SK-N-SH (cell line): ENCODE data around the gene DRGX. TPM values are rescaled to one million over a fixed set of nuclear protein-coding genes. Genes with fewer than 3 reads are reported as not detected.

Experiments used
- CTCF ChIA-PET: fragments of 300-600, 350-600 bp; formaldehyde crosslinking; extraction: SDS; loops from one replicate; lab custom pipeline; 2021; lab: Yijun Ruan, JAX
- POLR2A ChIA-PET: fragments of 350-600 bp; sonication (Branson Sonifier 250); formaldehyde crosslinking; extraction: SDS; loops from one replicate; lab custom pipeline; 2020; ENCODE audit warnings: antibody characterized with exemption, inconsistent platforms; lab: Yijun Ruan, JAX
- DNase-seq: peaks from one replicate; pipeline ENCODE4 v3.0.0; 2012
- H2AFZ ChIP-seq: fragments of 200-600 bp; sonication (generic); 2 replicates; pipeline ENCODE4 v1.8.1; 2016; ENCODE audit warnings: antibody characterized with exemption, mild to moderate bottlenecking, low read depth
- H3F3A ChIP-seq: fragments of 200-600 bp; sonication (generic); replicated peaks from 2 replicates; pipeline ENCODE3; 2016; ENCODE audit warnings: antibody characterized with exemption, mild to moderate bottlenecking; ENCODE audit not compliant: insufficient read depth
- H3K27ac ChIP-seq, 2 experiments: fragments of 200-500 bp in 1 of 2; fragments of 200-600 bp in 1 of 2; sonication (Bioruptor generic) in 1 of 2; sonication (generic), shearing (Covaris generic) in 1 of 2; 2 replicates each; pipeline versions ENCODE4 v1.5.1 to v1.6.1; 2014 to 2016; ENCODE audit warnings: low read depth in 2 of 2, inconsistent platforms in 1 of 2, low read length in 1 of 2, mild to moderate bottlenecking in 1 of 2, mixed read lengths in 1 of 2
- H3K27me3 ChIP-seq: fragments of 200-600 bp; sonication (generic), shearing (Covaris generic); 2 replicates; pipeline ENCODE4 v1.6.1; 2016; ENCODE audit warnings: mixed run types; ENCODE audit not compliant: insufficient read depth
- H3K36me3 ChIP-seq, 2 experiments: fragments of 200-500 bp in 1 of 2; fragments of 200-600 bp in 1 of 2; sonication (Bioruptor generic) in 1 of 2; sonication (generic) in 1 of 2; replicated peaks in 1 of 2; 2 replicates each; pipeline versions ENCODE3 to v1.5.1; 2014 to 2016; ENCODE audit warnings: low read length in 1 of 2, mild to moderate bottlenecking in 1 of 2; ENCODE audit not compliant: insufficient read depth in 2 of 2, control insufficient read depth in 1 of 2
- H3K4me1 ChIP-seq, 2 experiments: fragments of 200-500 bp in 1 of 2; fragments of 200-600 bp in 1 of 2; sonication (Bioruptor generic) in 1 of 2; sonication (generic), shearing (Covaris generic) in 1 of 2; 2 replicates each; pipeline versions ENCODE4 v1.5.1 to v1.6.1; 2014 to 2016; ENCODE audit warnings: low read depth in 1 of 2, low read length in 1 of 2, mixed run types in 1 of 2; ENCODE audit not compliant: insufficient read depth in 2 of 2, control insufficient read depth in 1 of 2
- H3K4me2 ChIP-seq: fragments of 200-600 bp; sonication (generic), shearing (Covaris generic); 2 replicates; pipeline ENCODE4 v1.6.1; 2017; ENCODE audit warnings: mixed run types
- H3K4me3 ChIP-seq, 2 experiments: fragments of 200-500 bp in 1 of 2; fragments of 200-600 bp in 1 of 2; sonication (Bioruptor generic) in 1 of 2; sonication (generic), shearing (Covaris generic) in 1 of 2; 2 replicates each; pipeline versions ENCODE4 v1.5.1 to v1.8.1; 2014 to 2016; ENCODE audit warnings: low read depth in 2 of 2, inconsistent platforms in 1 of 2, low read length in 1 of 2, mild to moderate bottlenecking in 1 of 2, mixed read lengths in 1 of 2, moderate library complexity in 1 of 2
- H3K79me2 ChIP-seq: fragments of 200-600 bp; sonication (generic); 2 replicates; pipeline ENCODE4 v1.8.1; 2017; ENCODE audit warnings: mild to moderate bottlenecking; ENCODE audit not compliant: insufficient read depth
- H3K9ac ChIP-seq: fragments of 200-600 bp; sonication (generic); 2 replicates; pipeline ENCODE4 v1.6.1; 2017; ENCODE audit warnings: mixed run types
- H3K9me2 ChIP-seq: fragments of 200-600 bp; sonication (generic); 2 replicates; pipeline ENCODE4 v1.6.1; 2017; ENCODE audit warnings: mixed run types
- H3K9me3 ChIP-seq: fragments of 200-600 bp; sonication (generic); 2 replicates; pipeline ENCODE4 v1.6.1; 2017; ENCODE audit warnings: mixed run types, mild to moderate bottlenecking, moderate library complexity
- H4K20me1 ChIP-seq: fragments of 200-600 bp; sonication (generic); 2 replicates; pipeline ENCODE4 v1.6.1; 2017; ENCODE audit warnings: mild to moderate bottlenecking, mixed run types; ENCODE audit not compliant: insufficient read depth
- CTCF ChIP-seq: fragments of 200-600 bp; sonication (generic); IDR thresholded peaks from 2 replicates; pipeline ENCODE4 v1.6.1; 2017; ENCODE audit warnings: antibody characterized with exemption, mild to moderate bottlenecking, moderate library complexity
- ELF1 ChIP-seq: IDR thresholded peaks from 2 replicates; pipeline ENCODE4 v1.4.0; 2012
- FOXJ3 ChIP-seq: sonication (generic); formaldehyde crosslinking; IDR thresholded peaks from 2 replicates; pipeline ENCODE4 v1.5.1; 2020; ENCODE audit warnings: mild to moderate bottlenecking, missing genetic modification reagents
- FOXM1 ChIP-seq: IDR thresholded peaks from 2 replicates; pipeline ENCODE4 v1.4.0; 2012; ENCODE audit warnings: low read depth, mild to moderate bottlenecking
- GATA2 ChIP-seq: sonication (generic); formaldehyde crosslinking; IDR thresholded peaks from 2 replicates; pipeline ENCODE4 v1.5.0; 2020; ENCODE audit warnings: mild to moderate bottlenecking, missing genetic modification reagents
- JUND ChIP-seq: IDR thresholded peaks from 2 replicates; pipeline ENCODE4 v1.4.0; 2012
- MEF2A ChIP-seq: IDR thresholded peaks from 2 replicates; pipeline ENCODE4 v1.4.0; 2012; ENCODE audit warnings: low read depth, borderline replicate concordance
- POLR2AphosphoS5 ChIP-seq: IDR thresholded peaks from 2 replicates; pipeline ENCODE4 v1.6.1; 2012; ENCODE audit warnings: low read depth, low read length
- RXRA ChIP-seq: IDR thresholded peaks from 2 replicates; pipeline ENCODE4 v1.4.0; 2012; ENCODE audit warnings: low read depth, mild to moderate bottlenecking, borderline replicate concordance
- TAF1 ChIP-seq: IDR thresholded peaks from 2 replicates; pipeline ENCODE4 v1.6.1; 2012; ENCODE audit warnings: low read depth, mild to moderate bottlenecking, low read length, moderate library complexity, borderline replicate concordance
- TCF12 ChIP-seq: IDR thresholded peaks from 2 replicates; pipeline ENCODE4 v1.4.0; 2012
- TEAD4 ChIP-seq: IDR thresholded peaks from 2 replicates; pipeline ENCODE4 v1.4.0; 2012; ENCODE audit warnings: mild to moderate bottlenecking, borderline replicate concordance; ENCODE audit not compliant: insufficient read depth
- YY1 ChIP-seq: IDR thresholded peaks from 2 replicates; pipeline ENCODE4 v1.4.0; 2012; ENCODE audit warnings: low read depth, mild to moderate bottlenecking
- WGBS: methylation state at CpG from one replicate; pipeline ENCODE4 v1.1.6; 2017; ENCODE audit warnings: low lambda C conversion rate; 5-methylcytosine and 5-hydroxymethylcytosine counted together
- polyA plus RNA-seq, 3 experiments: library from polyadenylated mRNA; depleted of rRNA; stranded (reverse); fragments of >200 nt; gene quantifications; 2 replicates each; pipeline ENCODE4 v1.2.3, GENCODE V29; 2012
- TF ChIP-seq, protein P1 (sequence below): IDR thresholded peaks from 2 replicates; pipeline ENCODE4; 2012
- TF ChIP-seq, protein P2 (sequence below): IDR thresholded peaks from 2 replicates; pipeline ENCODE4 v1.4.0; 2012; ENCODE audit warnings: low read depth, borderline replicate concordance
- TF ChIP-seq, protein P3 (sequence below): IDR thresholded peaks from 2 replicates; pipeline ENCODE4 v1.4.0; 2012; ENCODE audit warnings: low read depth

Gene DRGX
- polyA plus RNA-seq, 1 of the 3 experiments (the other 2 are of a cell fraction): not detected

GRCh38 chr10:49330127-49330665, 65.7 kb downstream of the DRGX start (continued):
- TF ChIP-seq, protein P1, sequence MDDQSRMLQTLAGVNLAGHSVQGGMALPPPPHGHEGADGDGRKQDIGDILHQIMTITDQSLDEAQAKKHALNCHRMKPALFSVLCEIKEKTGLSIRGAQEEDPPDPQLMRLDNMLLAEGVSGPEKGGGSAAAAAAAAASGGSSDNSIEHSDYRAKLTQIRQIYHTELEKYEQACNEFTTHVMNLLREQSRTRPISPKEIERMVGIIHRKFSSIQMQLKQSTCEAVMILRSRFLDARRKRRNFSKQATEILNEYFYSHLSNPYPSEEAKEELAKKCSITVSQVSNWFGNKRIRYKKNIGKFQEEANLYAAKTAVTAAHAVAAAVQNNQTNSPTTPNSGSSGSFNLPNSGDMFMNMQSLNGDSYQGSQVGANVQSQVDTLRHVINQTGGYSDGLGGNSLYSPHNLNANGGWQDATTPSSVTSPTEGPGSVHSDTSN: no peak
- no peak for TF ChIP-seq JUND
- TF ChIP-seq FOXJ3 (CRISPR knock-in tag): no peak
- TF ChIP-seq CTCF: no peak

GRCh38 chr10:49329146-49329505, 66.8 kb downstream of the DRGX start:
- Histone ChIP-seq H3K9me3 (no peaks in the 10 kb centered on the region), H3K9ac (no peak overlapping the region), H2AFZ (no peak overlapping the region), H3K27ac (no peak overlapping the region), H3K27me3 (no peaks in the 10 kb centered on the region), H3K79me2 (no peaks in the 10 kb centered on the region), H3K36me3 (no peaks in the 10 kb centered on the region), H3F3A (no peaks in the 10 kb centered on the region), H3K4me1 (no peaks in the 10 kb centered on the region; a peak in 1 of 4 replicates), H4K20me1 (no peaks in the 10 kb centered on the region), H3K4me2 (no peak overlapping the region), H3K4me3 (no peak overlapping the region), H3K9me2 (no peaks in the 10 kb centered on the region)
- CTCF ChIA-PET: interaction anchor here (1.3 kb wide), 1 partner anchor 183 kb away, joined by 3 read pairs; no protein-coding TSS in a partner anchor
- 11% methylated on average over 4 of the region's 4 CpGs for WGBS
- TF ChIP-seq, protein P2, sequence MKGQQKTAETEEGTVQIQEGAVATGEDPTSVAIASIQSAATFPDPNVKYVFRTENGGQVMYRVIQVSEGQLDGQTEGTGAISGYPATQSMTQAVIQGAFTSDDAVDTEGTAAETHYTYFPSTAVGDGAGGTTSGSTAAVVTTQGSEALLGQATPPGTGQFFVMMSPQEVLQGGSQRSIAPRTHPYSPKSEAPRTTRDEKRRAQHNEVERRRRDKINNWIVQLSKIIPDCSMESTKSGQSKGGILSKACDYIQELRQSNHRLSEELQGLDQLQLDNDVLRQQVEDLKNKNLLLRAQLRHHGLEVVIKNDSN: no peak
- TF ChIP-seq TCF12 (no peak), TEAD4 (no peak), YY1 (no peak), GATA2 (CRISPR knock-in tag) (no peak), ELF1 (no peak), MEF2A (no peak), TAF1 (no peak), FOXM1 (no peak), POLR2AphosphoS5 (no peak), RXRA (no peak)
- TF ChIP-seq, protein P3, sequence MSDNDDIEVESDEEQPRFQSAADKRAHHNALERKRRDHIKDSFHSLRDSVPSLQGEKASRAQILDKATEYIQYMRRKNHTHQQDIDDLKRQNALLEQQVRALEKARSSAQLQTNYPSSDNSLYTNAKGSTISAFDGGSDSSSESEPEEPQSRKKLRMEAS: no peak
- POLR2A ChIA-PET: no interaction called here
- DNase-seq: no peak
